ENCODE data around the gene RNF208.
"Not testable (repeated sequence)": the region's sequence is repeated elsewhere in the genome, so short reads cannot be mapped to it uniquely, and the experiment has no call there.

RNF208 gene

GRCh38 chr9:137244486-137245449 lies 22.7 kb upstream of the RNF208 start:
- peaks cover 27% of the 10 kb centered on the region for H3K36me3 ChIP-seq (ENCODE audit: insufficient read depth, insufficient read length, low read length)
- peaks cover 37% of the 10 kb centered on the region for H3K4me1 ChIP-seq (ENCODE audit: insufficient read depth, insufficient read length)
- no peak overlapping the region for H3K4me3 ChIP-seq (ENCODE audit: insufficient read length, low read depth)
- H3K9me3 ChIP-seq (ENCODE audit: insufficient read depth, low read length): no peaks in the 10 kb centered on the region
- peaks cover 6% of the 10 kb centered on the region for H3K27me3 ChIP-seq (ENCODE audit: insufficient read depth, insufficient read length)
- peak overlapping the region; percentile 2 for H3K9ac ChIP-seq (ENCODE audit: insufficient read length, low read depth)
- no peak for DNase-seq (ENCODE audit: low read depth, low spot score)
- TF ChIP-seq SUZ12 (IDR thresholded peaks at IDR 0.05; ENCODE audit: extremely low read depth, insufficient read depth, insufficient read length) (no peak), ZNF274 (IDR thresholded peaks at IDR 0.05; ENCODE audit: low read depth, low read length) (no peak), YY1 (IDR thresholded peaks at IDR 0.05; ENCODE audit: insufficient read depth, insufficient read length) (no peak)

GRCh38 chr9:137243626-137244485 lies 21.8 kb upstream of the RNF208 start:
- Histone ChIP-seq H3K4me3 (ENCODE audit: insufficient read length, low read depth) (no peak overlapping the region), H3K9ac (ENCODE audit: insufficient read length, low read depth) (peak overlapping the region; percentile 2), H3K9me3 (ENCODE audit: insufficient read depth, low read length) (no peaks in the 10 kb centered on the region), H3K4me1 (ENCODE audit: insufficient read depth, insufficient read length) (peaks cover 38% of the 10 kb centered on the region), H3K36me3 (ENCODE audit: insufficient read depth, insufficient read length, low read length) (peaks cover 29% of the 10 kb centered on the region), H3K27me3 (ENCODE audit: insufficient read depth, insufficient read length) (peaks cover 6% of the 10 kb centered on the region)
- DNase-seq (ENCODE audit: low read depth, low spot score): no peak
- TF ChIP-seq YY1 (IDR thresholded peaks at IDR 0.05; ENCODE audit: insufficient read depth, insufficient read length): no peak
- TF ChIP-seq ZNF274 (IDR thresholded peaks at IDR 0.05; ENCODE audit: low read depth, low read length): no peak
- TF ChIP-seq SUZ12 (IDR thresholded peaks at IDR 0.05; ENCODE audit: extremely low read depth, insufficient read depth, insufficient read length): no peak

GRCh38 chr9:137243266-137243625 lies 21.2 kb upstream of the RNF208 start:
- Histone ChIP-seq H3K36me3 (ENCODE audit: insufficient read depth, insufficient read length, low read length) (peaks cover 35% of the 10 kb centered on the region), H3K9ac (ENCODE audit: insufficient read length, low read depth) (peak overlapping the region; percentile 94), H3K4me1 (ENCODE audit: insufficient read depth, insufficient read length) (peaks cover 45% of the 10 kb centered on the region)
- DNase-seq (ENCODE audit: low read depth, low spot score); H3K4me3 ChIP-seq (ENCODE audit: insufficient read length, low read depth); H3K9me3 ChIP-seq (ENCODE audit: insufficient read depth, low read length); H3K27me3 ChIP-seq (ENCODE audit: insufficient read depth, insufficient read length): not testable (repeated sequence)

DNA sequence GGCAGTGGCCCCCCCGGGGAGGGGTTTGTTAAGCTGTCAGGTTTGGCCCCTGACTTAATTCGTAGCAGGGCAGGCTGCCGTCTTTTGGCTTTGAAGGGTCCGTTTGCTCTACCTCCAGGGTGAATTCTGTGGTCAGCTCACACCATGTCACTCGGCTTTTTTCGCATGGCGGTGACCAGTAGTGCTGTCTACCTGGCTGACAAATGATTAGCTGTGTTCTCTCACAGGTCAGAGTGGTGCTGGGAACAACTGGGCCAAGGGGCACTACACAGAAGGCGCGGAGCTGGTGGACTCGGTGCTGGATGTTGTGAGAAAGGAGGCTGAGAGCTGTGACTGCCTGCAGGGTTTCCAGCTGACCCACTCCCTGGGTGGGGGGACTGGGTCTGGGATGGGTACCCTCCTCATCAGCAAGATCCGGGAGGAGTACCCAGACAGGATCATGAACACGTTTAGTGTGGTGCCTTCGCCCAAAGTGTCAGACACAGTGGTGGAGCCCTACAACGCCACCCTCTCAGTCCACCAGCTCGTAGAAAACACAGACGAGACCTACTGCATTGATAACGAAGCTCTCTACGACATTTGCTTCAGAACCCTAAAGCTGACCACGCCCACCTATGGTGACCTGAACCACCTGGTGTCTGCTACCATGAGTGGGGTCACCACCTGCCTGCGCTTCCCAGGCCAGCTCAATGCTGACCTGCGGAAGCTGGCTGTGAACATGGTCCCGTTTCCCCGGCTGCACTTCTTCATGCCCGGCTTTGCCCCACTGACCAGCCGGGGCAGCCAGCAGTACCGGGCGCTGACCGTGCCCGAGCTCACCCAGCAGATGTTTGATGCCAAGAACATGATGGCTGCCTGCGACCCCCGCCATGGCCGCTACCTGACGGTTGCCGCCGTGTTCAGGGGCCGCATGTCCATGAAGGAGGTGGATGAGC lies 20.5 kb upstream of the RNF208 start:
- Histone ChIP-seq H3K36me3 (ENCODE audit: insufficient read depth, insufficient read length, low read length) (peaks cover 36% of the 10 kb centered on the region), H3K4me1 (ENCODE audit: insufficient read depth, insufficient read length) (peaks cover 47% of the 10 kb centered on the region), H3K9ac (ENCODE audit: insufficient read length, low read depth) (peak overlapping the region; percentile 94), H3K27me3 (ENCODE audit: insufficient read depth, insufficient read length) (peaks cover 6% of the 10 kb centered on the region), H3K9me3 (ENCODE audit: insufficient read depth, low read length) (no peaks in the 10 kb centered on the region), H3K4me3 (ENCODE audit: insufficient read length, low read depth) (peak overlapping the region; percentile 89)
- TF ChIP-seq YY1 (IDR thresholded peaks at IDR 0.05; ENCODE audit: insufficient read depth, insufficient read length) (no peak), SUZ12 (IDR thresholded peaks at IDR 0.05; ENCODE audit: extremely low read depth, insufficient read depth, insufficient read length) (no peak), ZNF274 (IDR thresholded peaks at IDR 0.05; ENCODE audit: low read depth, low read length) (no peak)
- DNase-seq (ENCODE audit: low read depth, low spot score): no peak

GRCh38 chr9:137241490-137242268 lies 19.6 kb upstream of the RNF208 start:
- DNase-seq (ENCODE audit: low read depth, low spot score): no peak
- H3K9me3 ChIP-seq (ENCODE audit: insufficient read depth, low read length): no peaks in the 10 kb centered on the region
- peak overlapping the region; percentile 94 for H3K9ac ChIP-seq (ENCODE audit: insufficient read length, low read depth)
- H3K4me3 ChIP-seq (ENCODE audit: insufficient read length, low read depth): peak overlapping the region; percentile 89
- TF ChIP-seq YY1 (IDR thresholded peaks at IDR 0.05; ENCODE audit: insufficient read depth, insufficient read length) (no peak), SUZ12 (IDR thresholded peaks at IDR 0.05; ENCODE audit: extremely low read depth, insufficient read depth, insufficient read length) (no peak), ZNF274 (IDR thresholded peaks at IDR 0.05; ENCODE audit: low read depth, low read length) (no peak)
- peaks cover 36% of the 10 kb centered on the region for H3K36me3 ChIP-seq (ENCODE audit: insufficient read depth, insufficient read length, low read length)
- peaks cover 6% of the 10 kb centered on the region for H3K27me3 ChIP-seq (ENCODE audit: insufficient read depth, insufficient read length)
- H3K4me1 ChIP-seq (ENCODE audit: insufficient read depth, insufficient read length): peaks cover 49% of the 10 kb centered on the region

DNA sequence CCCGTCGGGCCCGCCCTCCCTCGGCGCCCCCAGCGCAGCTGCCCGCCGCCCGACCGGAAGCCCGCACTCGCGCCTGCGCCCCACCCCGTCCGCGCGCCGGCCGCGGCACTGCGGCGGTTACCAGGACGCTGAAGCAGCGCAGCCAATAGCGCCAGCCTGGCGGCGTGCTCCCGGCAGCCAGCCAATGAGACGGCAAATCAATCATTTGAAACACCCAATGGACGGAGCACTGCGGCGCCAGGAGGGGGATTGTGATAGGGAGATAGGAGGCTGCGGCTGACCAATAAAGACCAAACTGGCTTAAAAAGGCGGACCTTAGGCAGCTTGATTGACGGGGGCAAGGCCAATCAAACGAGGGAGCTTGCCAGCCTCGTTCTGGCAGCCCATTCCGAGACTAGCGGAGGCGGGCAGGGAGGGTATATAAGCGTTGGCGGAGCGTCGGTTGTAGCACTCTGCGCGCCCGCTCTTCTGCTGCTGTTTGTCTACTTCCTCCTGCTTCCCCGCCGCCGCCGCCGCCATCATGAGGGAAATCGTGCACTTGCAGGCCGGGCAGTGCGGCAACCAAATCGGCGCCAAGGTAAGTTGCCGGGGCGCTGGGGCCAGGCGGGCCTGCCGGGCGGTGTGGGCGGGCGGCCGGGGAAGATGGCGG lies 18.9 kb upstream of the RNF208 start, which contains the start of gene TUBB4B:
TUBB4B (plus strand) TSS at position 447 of the 649 bp plus-strand sequence; CDS start at position 521, 74 bp downstream.
- TF ChIP-seq YY1 (IDR thresholded peaks at IDR 0.05; ENCODE audit: insufficient read depth, insufficient read length) (no peak), SUZ12 (IDR thresholded peaks at IDR 0.05; ENCODE audit: extremely low read depth, insufficient read depth, insufficient read length) (no peak), ZNF274 (IDR thresholded peaks at IDR 0.05; ENCODE audit: low read depth, low read length) (no peak)
- Histone ChIP-seq H3K4me3 (ENCODE audit: insufficient read length, low read depth) (peak within 1 kb of the TSS; percentile 91), H3K4me1 (ENCODE audit: insufficient read depth, insufficient read length) (peaks cover 52% of the 10 kb centered on the region), H3K27me3 (ENCODE audit: insufficient read depth, insufficient read length) (peaks cover 3% of the 10 kb centered on the region), H3K36me3 (ENCODE audit: insufficient read depth, insufficient read length, low read length) (peaks cover 36% of the 10 kb centered on the region), H3K9ac (ENCODE audit: insufficient read length, low read depth) (peak within 1 kb of the TSS; percentile 97), H3K9me3 (ENCODE audit: insufficient read depth, low read length) (no peaks in the 10 kb centered on the region)
- peak; percentile 99 for DNase-seq (ENCODE audit: low read depth, low spot score)

Measured in NT2/D1 (cell line).